HG03571 (cell line): ENCODE results near the gene RPL22L1.
"Not testable (repeated sequence)": the region's sequence is repeated elsewhere in the genome, so short reads cannot be mapped to it uniquely, and the experiment has no call there.

Source experiments
- ATAC-seq: cut with Tn5 transposase; IDR thresholded peaks from one replicate; pipeline ENCODE4 v1.9.1; 2021; ENCODE audit not compliant: unreplicated experiment

RPL22L1 gene

GRCh38 chr3:170836491-170836890 is 33.5 kb downstream of the RPL22L1 start:
- ATAC-seq, result no peak

- ATAC-seq, result no peak
These were observed 34.7 kb downstream of the RPL22L1 start for GRCh38 chr3:170835336-170835735.

GRCh38 chr3:170830580-170830979 is 39.4 kb downstream of the RPL22L1 start:
- ATAC-seq, result no peak

GRCh38 chr3:170829546-170830272 is 40.3 kb downstream of the RPL22L1 start:
- ATAC-seq, result no peak

- ATAC-seq, result no peak
These were observed 43.9 kb downstream of the RPL22L1 start for GRCh38 chr3:170826047-170826446.

- not testable (repeated sequence) for ATAC-seq
These were observed 46.4 kb downstream of the RPL22L1 start for GRCh38 chr3:170823562-170823961.

GRCh38 chr3:170818325-170818724 is 51.7 kb downstream of the RPL22L1 start:
- not testable (repeated sequence) for ATAC-seq

- ATAC-seq, result not testable (repeated sequence)
These were observed 52.5 kb downstream of the RPL22L1 start for GRCh38 chr3:170817471-170817870.

- ATAC-seq, result no peak
These were observed 53.2 kb downstream of the RPL22L1 start for GRCh38 chr3:170816841-170817240.

GRCh38 chr3:170816341-170816740 is 53.7 kb downstream of the RPL22L1 start:
- ATAC-seq, result no peak

- ATAC-seq, result no peak
These were observed 54.1 kb downstream of the RPL22L1 start for GRCh38 chr3:170815936-170816335.

- ATAC-seq, result no peak
These were observed 54.7 kb downstream of the RPL22L1 start for GRCh38 chr3:170815340-170815739.
